GM21367 (cell line): ENCODE data around the gene L3MBTL4.

Experiments used
- ATAC-seq: cut with Tn5 transposase; IDR thresholded peaks from one replicate; pipeline ENCODE4 v1.9.1; 2021; ENCODE audit not compliant: unreplicated experiment

The L3MBTL4 gene

DNA sequence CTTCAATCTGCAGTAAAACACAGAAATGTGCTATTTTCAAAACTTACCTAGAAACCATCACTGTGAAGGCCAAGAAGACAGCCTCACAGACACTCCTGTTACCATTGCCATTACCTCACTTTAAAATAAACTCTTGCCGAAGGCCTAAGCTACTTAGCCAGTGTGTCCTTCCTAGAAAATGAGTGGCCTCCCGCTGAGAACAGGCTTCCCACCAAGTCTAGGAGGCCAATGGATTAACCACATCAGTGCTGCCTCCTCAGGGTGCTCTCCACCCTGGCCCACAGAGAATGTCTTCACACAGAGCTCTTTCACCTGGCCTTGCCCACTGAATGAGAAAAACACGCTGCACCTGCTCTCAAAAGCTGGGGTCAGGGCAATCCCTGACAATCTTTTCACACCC lies 47.5 kb downstream of the L3MBTL4 start:
- no peak for ATAC-seq

DNA sequence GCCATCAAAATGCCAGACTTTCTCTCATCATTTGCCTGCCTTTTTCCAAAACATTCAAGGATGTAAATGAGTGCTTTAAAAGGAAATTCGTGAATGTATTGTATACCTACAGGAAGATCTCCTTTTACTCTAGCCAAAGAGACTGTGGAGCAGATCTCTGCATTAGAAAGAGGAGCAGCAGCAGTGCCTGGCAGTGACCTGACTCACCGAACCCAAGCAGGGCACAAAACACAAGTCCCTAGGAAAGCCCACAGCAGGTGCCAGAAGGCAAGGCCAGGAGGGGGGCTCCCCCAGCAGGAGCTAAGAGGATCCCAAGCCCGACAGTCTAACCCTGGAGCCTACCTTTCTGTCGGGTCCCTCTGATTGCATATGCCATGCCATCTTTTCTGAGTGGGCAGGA lies 47.9 kb downstream of the L3MBTL4 start:
- no peak for ATAC-seq

DNA sequence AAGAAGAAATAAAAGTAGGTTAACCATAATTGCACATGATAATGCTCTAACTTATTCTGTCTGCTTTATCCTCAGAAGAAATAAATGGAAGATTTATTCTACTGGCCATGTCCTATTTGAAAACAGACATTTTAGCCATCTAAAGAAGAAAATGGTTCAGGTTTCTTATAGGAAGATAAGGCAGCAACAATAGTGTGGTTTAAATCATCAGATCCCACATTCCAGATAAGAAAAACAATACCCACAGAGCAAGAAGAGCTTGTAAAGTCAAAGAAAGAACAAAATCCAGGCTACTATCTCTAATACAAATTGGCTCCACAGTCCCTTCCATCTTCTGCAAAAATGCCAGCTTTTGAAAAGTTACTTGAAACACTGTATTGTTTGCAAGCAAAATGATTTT lies 49.3 kb downstream of the L3MBTL4 start:
- ATAC-seq: no peak

DNA sequence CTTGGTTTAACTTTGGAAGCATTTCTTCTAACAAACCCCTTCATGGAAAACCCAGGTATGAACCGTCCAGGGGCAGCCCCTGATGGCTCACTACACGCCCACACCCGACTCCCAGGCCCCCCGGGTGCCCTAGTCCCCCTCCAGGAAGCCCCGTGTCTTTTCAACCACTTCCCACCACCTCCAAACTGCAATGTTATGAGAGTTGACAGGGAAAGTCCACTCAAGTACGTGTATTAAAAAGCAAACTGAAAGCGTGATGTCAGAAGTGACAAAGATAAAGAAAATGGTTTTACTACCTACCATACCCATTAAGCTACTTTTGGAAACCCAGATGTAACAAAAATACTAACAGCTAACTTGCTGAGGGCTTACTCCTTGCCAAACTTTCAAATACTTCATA lies 51.5 kb downstream of the L3MBTL4 start:
- ATAC-seq: peak; percentile 66

- no peak for ATAC-seq
Measured at GRCh38 chr18:6362559-6363129, 52.1 kb downstream of the L3MBTL4 start.

GRCh38 chr18:6357668-6358067 lies 57.0 kb downstream of the L3MBTL4 start:
- no peak for ATAC-seq

DNA sequence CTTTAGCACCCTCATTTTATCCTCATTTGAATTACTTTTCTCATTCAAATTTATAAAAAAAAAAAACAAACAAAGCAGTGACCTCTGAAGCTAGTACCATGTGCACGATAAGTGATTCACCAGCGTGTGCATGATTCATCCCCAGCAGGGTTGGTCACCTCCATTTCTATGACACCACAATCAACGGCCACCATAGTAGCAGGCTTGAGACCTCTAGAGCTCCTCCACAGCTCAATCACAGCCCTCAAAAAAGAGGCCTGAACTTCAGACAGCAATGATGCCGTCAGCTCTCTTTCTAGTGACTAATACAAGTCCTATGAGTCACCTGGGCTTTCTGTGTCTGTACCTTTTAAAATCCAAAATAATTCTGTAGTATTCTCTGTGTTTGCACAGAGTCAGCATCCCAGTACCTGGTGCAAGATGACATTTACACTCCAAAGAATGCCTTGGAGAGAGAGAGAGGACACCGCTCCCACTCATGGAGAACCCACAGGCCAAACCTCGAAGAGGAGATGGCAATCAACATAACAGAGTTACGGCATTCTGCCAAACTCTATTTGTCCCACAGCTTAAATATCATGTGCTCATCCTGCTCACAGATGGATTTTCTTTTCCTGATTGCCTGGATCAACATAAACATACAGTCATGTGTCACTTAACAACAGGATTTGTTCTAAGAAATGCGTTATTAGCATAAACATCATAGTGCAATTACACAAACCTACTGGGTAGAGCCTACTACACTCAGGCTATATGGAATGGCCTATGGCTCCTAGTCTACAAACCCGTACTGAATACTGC lies 58.7 kb downstream of the L3MBTL4 start:
- ATAC-seq: no peak

DNA sequence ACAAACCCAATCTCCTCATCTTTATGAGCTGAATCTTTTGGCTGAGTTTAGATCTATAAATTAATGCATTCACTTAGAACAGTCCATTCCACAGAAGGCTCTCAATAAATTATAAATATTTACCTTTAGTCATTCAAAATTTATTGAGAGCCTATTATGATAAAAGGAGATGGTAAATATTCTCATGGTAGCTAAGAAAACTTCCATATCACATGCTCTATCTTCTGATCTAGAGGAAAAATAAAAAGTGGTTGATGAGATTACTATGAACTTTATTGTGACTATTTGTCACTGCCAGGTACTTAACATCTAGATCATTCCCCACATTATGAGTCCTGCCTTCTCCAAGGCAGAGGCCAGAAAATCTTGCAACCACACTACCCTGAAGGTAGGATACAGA lies 62.4 kb downstream of the L3MBTL4 start:
- no peak for ATAC-seq

DNA sequence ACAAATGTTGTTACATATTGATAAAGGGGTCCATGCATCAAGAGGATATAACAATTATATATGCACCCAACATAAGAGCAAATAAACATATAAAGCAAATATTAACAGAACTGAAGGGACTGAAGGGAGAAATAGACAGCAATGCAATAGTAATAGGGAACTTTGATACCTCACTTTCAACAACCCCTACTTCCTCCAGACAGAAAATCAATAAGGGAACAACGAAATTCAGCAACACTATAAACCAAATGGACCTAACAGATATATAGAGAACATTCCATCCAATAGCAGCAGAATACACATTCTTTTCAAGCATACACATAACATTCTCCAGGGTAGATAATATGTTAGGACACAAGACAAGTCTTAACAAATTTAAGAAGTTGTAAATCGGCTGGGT lies 71.7 kb downstream of the L3MBTL4 start:
- ATAC-seq: no peak

- no peak for ATAC-seq
Measured at GRCh38 chr18:6341709-6342108, 73.0 kb downstream of the L3MBTL4 start.

DNA sequence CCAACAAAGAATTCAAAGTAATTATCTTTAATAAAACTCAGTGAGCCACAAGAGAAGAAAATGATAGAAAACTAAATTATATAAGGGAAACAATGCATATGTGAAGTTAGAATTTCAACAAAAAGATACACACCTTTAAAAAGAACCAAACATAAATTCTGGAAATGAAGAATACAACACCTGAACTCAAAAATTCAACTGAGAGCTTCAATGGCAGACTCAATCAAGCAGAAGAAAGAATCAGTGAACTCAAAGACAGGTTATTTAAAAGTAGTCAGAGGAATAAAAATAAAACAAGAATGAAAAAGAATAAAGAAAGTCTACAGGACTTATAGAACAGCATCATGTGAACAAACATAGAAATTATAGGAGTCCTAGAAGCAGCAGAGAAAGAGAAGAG lies 73.4 kb downstream of the L3MBTL4 start:
- ATAC-seq: no peak

GRCh38 chr18:6340121-6340520 lies 74.6 kb downstream of the L3MBTL4 start:
- no peak for ATAC-seq

DNA sequence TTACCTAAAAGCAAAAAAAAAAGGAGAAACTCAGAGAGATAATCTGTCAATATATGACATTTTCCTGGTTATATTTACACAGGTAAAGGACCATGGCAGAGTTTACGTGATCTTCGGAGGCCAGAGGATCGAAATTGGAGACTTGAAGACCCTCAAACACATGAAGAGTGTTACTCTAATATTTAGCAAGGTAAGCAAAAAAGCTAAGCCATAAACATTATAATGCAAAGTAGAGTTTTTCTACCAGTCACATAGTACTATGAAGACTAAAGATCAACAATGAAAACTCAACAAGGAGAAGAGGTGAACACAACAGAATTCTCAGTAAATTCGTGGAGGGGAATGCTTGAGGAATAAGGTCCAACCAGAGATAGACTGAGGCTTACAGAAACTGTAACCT lies 78.5 kb downstream of the L3MBTL4 start:
- no peak for ATAC-seq

DNA sequence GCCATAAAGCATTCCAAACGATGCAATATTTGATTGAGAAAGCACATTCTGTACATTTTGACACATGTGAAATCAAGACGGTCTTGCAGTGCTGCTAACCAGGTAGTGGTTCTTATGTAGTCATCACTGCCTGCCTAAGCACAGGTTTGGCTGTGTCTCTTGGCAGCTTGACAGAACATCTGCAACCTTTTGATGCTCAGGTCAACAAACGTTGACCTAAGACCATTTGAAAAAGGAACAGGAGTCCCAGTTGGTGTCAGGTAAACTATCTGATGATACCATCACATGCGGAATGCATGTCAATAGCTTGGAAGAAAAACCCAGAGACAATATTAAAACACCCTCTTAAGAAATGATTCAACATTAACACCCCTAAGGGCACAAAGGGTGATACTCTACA lies 80.7 kb downstream of the L3MBTL4 start:
- ATAC-seq: no peak

DNA sequence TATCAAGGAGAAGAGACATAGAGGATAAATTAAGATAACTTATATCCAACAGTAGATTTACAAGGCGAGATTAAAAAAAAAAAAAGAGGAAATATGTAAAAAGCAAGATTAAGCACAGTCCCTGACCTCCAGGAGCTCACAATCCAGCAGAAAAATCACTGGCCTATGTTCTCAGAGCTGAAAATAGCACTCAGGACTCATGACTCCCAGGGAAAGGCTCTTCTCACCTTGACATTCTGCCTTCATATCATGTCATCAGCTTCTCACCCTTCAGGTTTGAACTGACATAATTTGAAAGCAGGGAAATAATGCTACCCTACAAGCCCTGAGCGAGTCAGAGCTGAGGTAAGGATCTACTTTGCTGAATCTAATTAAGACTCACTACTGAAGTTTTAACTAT lies 82.8 kb downstream of the L3MBTL4 start:
- no peak for ATAC-seq

DNA sequence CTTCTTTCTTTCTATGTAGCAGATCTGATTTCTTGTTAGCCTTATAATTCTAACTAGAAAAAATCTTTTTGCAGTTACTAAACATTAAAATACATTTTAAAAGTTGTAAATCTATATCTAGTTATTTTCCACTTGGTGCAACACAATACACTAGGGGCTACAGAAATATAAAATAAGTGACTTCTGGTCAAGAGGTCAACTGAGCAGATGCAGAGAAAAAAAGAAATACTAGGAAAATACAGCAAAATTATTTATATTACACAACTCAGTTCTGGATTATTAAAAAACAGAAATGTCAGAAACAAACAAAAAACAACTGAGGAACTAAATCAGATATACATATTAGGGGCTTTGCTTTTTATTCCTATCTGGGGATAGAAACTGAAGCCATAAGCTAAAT lies 83.9 kb downstream of the L3MBTL4 start:
- no peak for ATAC-seq

DNA sequence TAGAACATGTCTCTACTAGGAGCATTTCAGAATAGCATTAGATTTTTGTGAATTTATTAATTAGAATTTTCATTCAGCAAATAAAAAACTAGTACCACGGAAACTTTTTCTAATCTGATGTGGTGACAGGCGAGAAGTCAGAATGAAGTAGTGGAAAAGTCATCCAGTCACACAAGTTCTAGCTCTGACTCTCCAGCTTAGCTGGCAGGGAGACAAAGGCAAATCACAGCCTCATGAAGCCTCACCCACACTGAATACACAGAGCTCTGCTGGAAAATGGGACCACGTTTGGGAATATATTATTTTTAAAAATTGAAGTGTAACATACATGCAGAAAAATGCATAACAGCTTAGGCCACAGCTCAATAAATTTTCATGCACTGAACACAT lies 86.1 kb downstream of the L3MBTL4 start:
- ATAC-seq: no peak

DNA sequence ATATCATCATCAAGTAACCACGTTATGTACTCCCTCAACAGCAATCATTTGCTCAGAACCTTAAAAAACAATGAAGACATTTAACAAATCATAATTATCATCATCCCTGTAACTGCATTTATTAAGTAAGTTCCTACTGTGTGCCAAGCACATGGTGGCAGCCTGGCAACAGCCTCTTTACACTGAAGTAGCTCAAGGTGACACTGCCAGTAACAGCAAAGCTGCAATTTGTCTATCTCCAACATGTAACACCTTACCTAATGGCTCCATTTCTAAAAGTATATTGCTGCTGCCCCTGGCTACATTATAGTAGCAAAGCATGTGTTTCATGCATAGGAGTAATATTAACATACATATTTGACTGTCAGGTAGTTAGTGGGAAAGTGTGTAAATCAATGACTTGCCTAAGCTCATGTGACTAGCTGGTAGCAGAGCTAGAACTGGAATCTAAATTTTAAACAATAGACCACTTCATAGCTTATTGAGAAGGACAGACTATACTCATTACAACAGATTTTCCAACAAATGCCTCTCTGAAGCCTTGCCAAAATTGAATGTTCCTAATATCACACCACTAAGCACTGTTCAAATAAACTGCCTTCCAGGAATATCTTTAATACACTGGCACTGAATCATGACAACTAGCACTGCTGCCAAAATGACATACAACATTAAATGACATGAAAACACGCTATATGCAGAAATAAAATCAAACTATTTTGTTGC lies 86.7 kb downstream of the L3MBTL4 start:
- ATAC-seq: no peak

DNA sequence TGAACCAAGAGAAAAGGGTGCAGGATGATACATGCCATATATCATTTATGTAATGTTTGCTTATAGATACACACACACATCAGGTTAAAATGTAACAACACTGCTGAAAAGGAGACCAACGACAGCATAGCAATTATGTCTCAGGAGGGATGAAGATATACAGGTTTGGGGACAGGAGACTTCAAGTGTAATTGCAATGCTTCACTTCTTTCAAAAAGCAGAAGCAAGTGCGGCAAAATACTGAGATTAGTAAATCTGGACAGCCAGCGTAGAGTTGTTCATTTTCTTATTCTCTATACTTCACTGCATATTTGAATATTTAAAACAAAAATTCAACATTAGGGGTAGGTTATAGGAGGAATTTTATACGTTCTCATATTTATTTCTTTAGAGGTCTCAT lies 87.2 kb downstream of the L3MBTL4 start:
- ATAC-seq: no peak

DNA sequence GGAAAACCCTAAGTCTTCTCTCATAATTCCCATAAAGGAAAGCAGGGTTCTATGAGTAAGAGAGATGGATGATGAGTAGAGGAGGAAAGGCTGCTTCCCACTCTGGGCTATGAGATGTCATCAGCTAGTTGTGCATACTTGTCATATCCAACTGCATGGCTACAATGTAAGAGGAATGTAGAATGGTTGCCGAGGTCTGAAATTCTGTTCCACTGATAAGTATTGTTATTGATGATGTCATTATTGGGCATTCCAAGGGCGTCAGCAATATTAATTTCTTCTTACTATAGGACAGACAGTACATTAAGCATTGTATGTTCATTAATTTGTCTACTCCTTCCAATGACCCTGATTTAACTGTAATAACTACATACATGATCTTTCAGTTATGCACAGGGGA lies 88.1 kb downstream of the L3MBTL4 start:
- ATAC-seq: no peak

GRCh38 chr18:6323319-6323889 lies 91.3 kb downstream of the L3MBTL4 start:
- ATAC-seq: no peak
